Measurements from ENCODE around the gene HSPB6. TPM values are rescaled to one million over a fixed set of nuclear protein-coding genes. Genes with fewer than 3 reads are reported as not detected.
A peak's percentile ranks its signal among the peaks of the same experiment; 100 is the strongest.
"Not testable (repeated sequence)": the region's sequence is repeated elsewhere in the genome, so short reads cannot be mapped to it uniquely, and the experiment has no call there.

HSPB6 gene
- total RNA-seq, 2 experiments from 2014 or later = 0.53 to 0.93 TPM

DNA sequence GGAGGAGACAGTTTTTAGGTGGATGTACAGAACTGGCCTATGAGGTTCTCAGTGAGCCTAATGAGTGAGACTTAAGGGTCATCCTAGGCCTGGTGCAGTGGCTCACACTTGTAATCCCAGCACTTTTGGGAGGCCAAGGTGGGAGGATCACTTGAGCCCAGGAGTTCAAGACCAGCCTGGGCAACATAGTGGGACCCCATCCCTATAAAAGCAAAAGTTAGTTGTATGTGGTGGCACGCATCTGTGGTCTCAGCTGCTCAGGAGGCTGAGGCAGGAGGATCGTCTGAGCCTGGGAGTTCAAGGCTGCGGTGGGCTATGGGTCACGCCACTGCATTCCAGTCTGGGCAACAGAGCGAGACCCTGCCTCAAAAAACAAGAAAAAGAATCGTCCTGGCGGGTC, 32.7 kb downstream of the HSPB6 start:
- DNase-seq; H3K9me3 Mint-ChIP-seq (ENCODE audit: low read depth); H3K27ac Mint-ChIP-seq; H3K4me3 Mint-ChIP-seq; ATAC-seq; H3K27me3 Mint-ChIP-seq; intact Hi-C loops (cut with DNase I, micrococcal nuclease): not testable (repeated sequence)
- H3K36me3 Mint-ChIP-seq (ENCODE audit: low read depth) = peaks cover 62% of the 10 kb centered on the region
- CTCF ChIA-PET = interaction anchor here (0.8 to 1.1 kb wide), 3 partner anchors 13 to 64 kb away, joined by 3 read pairs; no protein-coding TSS in a partner anchor
- POLR2A ChIA-PET = interaction anchor here (0.9 to 1.7 kb wide), 2 partner anchors 11 to 16 kb away, joined by 5 to 6 read pairs; no protein-coding TSS in a partner anchor
- H3K4me1 Mint-ChIP-seq = peaks cover 17% of the 10 kb centered on the region

- no peaks in the 10 kb centered on the region for H3K9me3 Mint-ChIP-seq (ENCODE audit: low read depth)
- intact Hi-C loops (cut with DNase I, micrococcal nuclease) = no loop called here
- CTCF ChIA-PET = interaction anchor here (0.8 to 1.1 kb wide), 4 partner anchors 13 to 64 kb away, joined by 3 to 6 read pairs (median 3); no protein-coding TSS in a partner anchor
- POLR2A ChIA-PET = interaction anchor here (0.9 to 1.7 kb wide), 2 partner anchors 11 to 17 kb away, joined by 5 to 6 read pairs; no protein-coding TSS in a partner anchor
- no peak overlapping the region for H3K4me3 Mint-ChIP-seq
- H3K4me1 Mint-ChIP-seq = peaks cover 21% of the 10 kb centered on the region
- no peak overlapping the region for H3K27ac Mint-ChIP-seq
- no peak for DNase-seq
- H3K36me3 Mint-ChIP-seq (ENCODE audit: low read depth) = peaks cover 62% of the 10 kb centered on the region
- no peaks in the 10 kb centered on the region for H3K27me3 Mint-ChIP-seq
- ATAC-seq = no peak
Observed at GRCh38 chr19:35723671-35724070, 33.2 kb downstream of the HSPB6 start.

GRCh38 chr19:35722897-35723296, 33.9 kb downstream of the HSPB6 start:
- ChIA-PET CTCF (interaction anchor here (0.9 kb wide), 1 partner anchor 28 kb away, joined by 6 read pairs; no protein-coding TSS in a partner anchor), POLR2A (no interaction called here)
- Mint-ChIP-seq H3K4me3 (no peak overlapping the region), H3K36me3 (ENCODE audit: low read depth) (peaks cover 59% of the 10 kb centered on the region), H3K27ac (no peak overlapping the region), H3K4me1 (peaks cover 21% of the 10 kb centered on the region), H3K9me3 (ENCODE audit: low read depth) (no peaks in the 10 kb centered on the region), H3K27me3 (no peaks in the 10 kb centered on the region)
- ATAC-seq = no peak
- DNase-seq = no peak
- intact Hi-C loops (cut with DNase I, micrococcal nuclease) = no loop called here

GRCh38 chr19:35722461-35722860, 34.4 kb downstream of the HSPB6 start:
- intact Hi-C loops (cut with DNase I, micrococcal nuclease) = no loop called here
- Mint-ChIP-seq H3K27me3 (no peaks in the 10 kb centered on the region), H3K36me3 (ENCODE audit: low read depth) (peaks cover 57% of the 10 kb centered on the region), H3K4me1 (peaks cover 21% of the 10 kb centered on the region), H3K27ac (no peak overlapping the region), H3K4me3 (no peak overlapping the region), H3K9me3 (ENCODE audit: low read depth) (no peaks in the 10 kb centered on the region)
- CTCF ChIA-PET = interaction anchor here (1.0 kb wide), 1 partner anchor 22 kb away, joined by 3 read pairs; the partner anchor contains the start of gene U2AF1L4
- DNase-seq = no peak
- ATAC-seq = no peak
- POLR2A ChIA-PET = no interaction called here

DNA sequence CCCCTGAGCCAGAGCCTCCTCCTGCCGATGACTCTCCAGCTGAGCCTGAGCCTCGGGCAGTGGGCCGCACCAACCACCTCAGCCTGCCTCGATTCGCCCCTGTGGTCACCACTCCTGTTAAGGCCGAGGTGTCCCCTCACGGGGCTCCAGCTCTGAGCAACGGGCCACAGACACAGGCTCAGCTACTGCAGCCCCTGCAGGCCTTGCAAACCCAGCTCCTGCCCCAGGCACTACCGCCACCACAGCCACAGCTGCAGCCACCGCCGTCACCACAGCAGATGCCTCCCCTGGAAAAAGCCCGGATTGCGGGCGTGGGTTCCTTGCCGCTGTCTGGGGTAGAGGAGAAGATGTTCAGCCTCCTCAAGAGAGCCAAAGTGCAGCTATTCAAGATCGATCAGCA, 35.5 kb downstream of the HSPB6 start:
- no peak overlapping the region for H3K4me3 Mint-ChIP-seq
- intact Hi-C loops (cut with DNase I, micrococcal nuclease) = no loop called here

GRCh38 chr19:35720648-35721047, 36.2 kb downstream of the HSPB6 start:
- H3K27ac Mint-ChIP-seq = no peak overlapping the region
- DNase-seq (no peak), ATAC-seq (no peak)
- CTCF ChIA-PET = interaction anchor here (0.9 to 1.4 kb wide), 2 partner anchors 16 to 28 kb away, joined by 3 to 6 read pairs; no protein-coding TSS in a partner anchor
- H3K36me3 Mint-ChIP-seq (ENCODE audit: low read depth) = peaks cover 61% of the 10 kb centered on the region
- H3K4me3 Mint-ChIP-seq = no peak overlapping the region
- intact Hi-C loops (cut with DNase I, micrococcal nuclease) = no loop called here
- H3K27me3 Mint-ChIP-seq = no peaks in the 10 kb centered on the region
- no peaks in the 10 kb centered on the region for H3K9me3 Mint-ChIP-seq (ENCODE audit: low read depth)
- POLR2A ChIA-PET = interaction anchor here (0.6 to 0.7 kb wide), 3 partner anchors 19 to 73 kb away, joined by 3 to 5 read pairs (median 4); partner anchors contain the start of gene COX6B1
- H3K4me1 Mint-ChIP-seq = peaks cover 21% of the 10 kb centered on the region

More for the DNA sequence above, 35.5 kb downstream of the HSPB6 start:
- CTCF ChIA-PET = interaction anchor here (1.0 to 1.4 kb wide), 2 partner anchors 23 to 29 kb away, joined by 3 read pairs; partner anchors contain the start of gene U2AF1L4
- POLR2A ChIA-PET = no interaction called here
- peaks cover 21% of the 10 kb centered on the region for H3K4me1 Mint-ChIP-seq
- DNase-seq = no peak
- no peak for ATAC-seq
- H3K27ac Mint-ChIP-seq = no peak overlapping the region
- no peaks in the 10 kb centered on the region for H3K27me3 Mint-ChIP-seq
- no peaks in the 10 kb centered on the region for H3K9me3 Mint-ChIP-seq (ENCODE audit: low read depth)
- peaks cover 61% of the 10 kb centered on the region for H3K36me3 Mint-ChIP-seq (ENCODE audit: low read depth)

DNA sequence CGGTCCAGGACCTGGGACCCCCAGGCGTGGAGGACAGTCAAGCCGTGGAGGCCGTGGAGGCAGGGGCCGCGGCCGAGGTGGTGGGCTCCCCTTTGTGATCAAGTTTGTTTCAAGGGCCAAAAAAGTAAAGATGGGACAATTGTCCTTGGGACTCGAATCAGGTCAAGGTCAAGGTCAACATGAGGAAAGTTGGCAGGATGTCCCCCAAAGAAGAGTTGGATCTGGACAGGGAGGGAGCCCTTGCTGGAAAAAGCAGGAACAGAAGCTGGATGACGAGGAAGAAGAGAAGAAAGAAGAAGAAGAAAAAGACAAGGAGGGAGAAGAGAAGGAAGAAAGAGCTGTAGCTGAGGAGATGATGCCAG, 36.7 kb downstream of the HSPB6 start:
- peak overlapping the region; percentile 55 for H3K27ac Mint-ChIP-seq
- H3K4me3 Mint-ChIP-seq = peak overlapping the region; percentile 29
- no peaks in the 10 kb centered on the region for H3K27me3 Mint-ChIP-seq
- ATAC-seq = no peak
- POLR2A ChIA-PET = interaction anchor here (0.6 to 0.7 kb wide), 4 partner anchors 10 to 72 kb away, joined by 3 to 5 read pairs (median 4); partner anchors contain the start of gene COX6B1
- DNase-seq = no peak
- CTCF ChIA-PET = interaction anchor here (0.9 kb wide), 1 partner anchor 17 kb away, joined by 6 read pairs; no protein-coding TSS in a partner anchor
- H3K4me1 Mint-ChIP-seq = peaks cover 21% of the 10 kb centered on the region
- peaks cover 62% of the 10 kb centered on the region for H3K36me3 Mint-ChIP-seq (ENCODE audit: low read depth)
- no peaks in the 10 kb centered on the region for H3K9me3 Mint-ChIP-seq (ENCODE audit: low read depth)
- intact Hi-C loops (cut with DNase I, micrococcal nuclease) = no loop called here

DNA sequence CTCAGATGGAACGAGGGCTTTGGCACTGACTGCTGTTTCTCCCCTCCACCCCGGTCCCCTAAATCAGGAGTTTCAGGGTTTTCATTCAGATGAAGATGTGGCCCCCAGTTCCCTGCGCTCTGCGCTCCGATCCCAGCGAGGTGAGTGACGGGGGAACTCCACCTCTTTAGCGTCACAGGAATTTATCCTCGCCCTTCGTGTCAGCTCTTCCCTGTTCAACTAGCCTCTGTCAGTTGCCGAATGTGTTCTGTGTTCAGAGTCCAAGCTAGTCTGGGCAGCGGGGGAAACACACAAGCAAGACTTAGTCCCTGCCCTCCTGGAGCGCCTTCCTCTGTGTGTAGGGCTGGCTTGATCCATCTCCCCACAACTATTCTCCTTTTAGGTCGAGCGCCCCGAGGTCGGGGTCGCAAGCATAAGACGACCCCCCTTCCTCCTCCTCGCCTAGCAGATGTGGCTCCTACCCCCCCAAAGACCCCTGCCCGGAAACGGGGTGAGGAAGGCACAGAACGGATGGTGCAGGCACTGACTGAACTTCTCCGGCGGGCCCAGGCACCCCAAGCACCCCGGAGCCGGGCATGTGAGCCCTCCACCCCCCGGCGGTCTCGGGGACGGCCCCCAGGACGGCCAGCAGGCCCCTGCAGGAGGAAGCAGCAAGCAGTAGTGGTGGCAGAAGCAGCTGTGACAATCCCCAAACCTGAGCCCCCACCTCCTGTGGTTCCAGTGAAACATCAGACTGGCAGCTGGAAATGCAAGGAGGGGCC, 37.2 kb downstream of the HSPB6 start:
- ChIA-PET CTCF (interaction anchor here (0.5 to 1.5 kb wide), 4 partner anchors 17 to 277 kb away, joined by 3 to 8 read pairs (median 4); no protein-coding TSS in a partner anchor), POLR2A (interaction anchor here (0.6 to 1.5 kb wide), 5 partner anchors 10 to 25 kb away, joined by 3 to 10 read pairs (median 4); partner anchors contain the start of genes IGFLR1 and U2AF1L4)
- ATAC-seq (no peak), DNase-seq (no peak)
- H3K9me3 Mint-ChIP-seq (ENCODE audit: low read depth) = no peaks in the 10 kb centered on the region
- no peaks in the 10 kb centered on the region for H3K27me3 Mint-ChIP-seq
- intact Hi-C loops (cut with DNase I, micrococcal nuclease) = loop anchor here (5.0 to 10.0 kb wide), 2 partner anchors 293 to 395 kb away; partner anchors contain the start of genes ALKBH6 (in 1 of the 2), OVOL3 (in 1 of the 2), POLR2I (in 1 of the 2) and TBCB (in 1 of the 2)
- peaks cover 24% of the 10 kb centered on the region for H3K4me1 Mint-ChIP-seq
- peak overlapping the region; percentile 92 for H3K27ac Mint-ChIP-seq
- H3K36me3 Mint-ChIP-seq (ENCODE audit: low read depth) = peaks cover 63% of the 10 kb centered on the region
- H3K4me3 Mint-ChIP-seq = peak overlapping the region; percentile 88

DNA sequence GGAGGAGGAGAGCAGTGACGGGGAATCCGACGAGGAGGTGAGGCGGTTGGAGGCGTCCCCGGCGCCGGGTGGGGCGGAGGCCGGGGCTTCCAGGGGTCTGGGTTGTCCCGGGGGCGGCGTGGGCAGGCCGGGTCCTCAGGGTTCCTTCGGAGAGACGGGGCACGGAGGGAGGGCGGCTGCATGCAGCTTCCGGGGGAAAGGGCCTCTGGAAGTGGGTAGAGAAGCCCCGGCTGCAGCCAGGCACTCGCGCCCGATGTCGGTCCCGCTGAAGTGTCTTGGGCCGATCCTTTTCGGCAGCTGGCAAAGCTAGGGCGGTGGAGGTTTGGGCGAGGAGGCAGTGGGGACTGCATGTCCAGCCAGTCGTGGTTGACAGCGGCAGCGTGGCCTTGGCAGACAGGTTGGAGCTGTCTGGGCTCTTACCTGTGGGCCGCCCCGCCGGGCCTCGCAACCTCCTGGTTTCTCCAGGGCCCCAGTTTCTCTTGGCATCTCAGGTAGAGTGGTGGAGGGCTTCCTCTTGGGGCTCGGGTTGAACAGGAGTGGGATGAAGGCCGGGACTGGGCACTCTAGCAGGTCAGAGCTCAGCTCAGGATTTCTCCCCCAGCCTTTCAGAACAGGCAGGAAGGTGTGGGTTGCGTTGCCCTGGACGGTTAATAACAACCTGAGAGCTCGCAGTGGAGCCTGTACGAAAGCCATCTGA, 38.3 kb downstream of the HSPB6 start:
- POLR2A ChIA-PET = interaction anchor here (0.6 to 1.5 kb wide), 8 partner anchors 9 to 45 kb away, joined by 3 to 10 read pairs (median 4); partner anchors contain the start of genes IGFLR1, LIN37 and U2AF1L4
- peaks cover 30% of the 10 kb centered on the region for H3K4me1 Mint-ChIP-seq
- CTCF ChIA-PET = interaction anchor here (0.5 to 1.5 kb wide), 5 partner anchors 16 to 278 kb away, joined by 3 to 8 read pairs (median 4); no protein-coding TSS in a partner anchor
- H3K27ac Mint-ChIP-seq = peak overlapping the region; percentile 92
- H3K36me3 Mint-ChIP-seq (ENCODE audit: low read depth) = peaks cover 68% of the 10 kb centered on the region
- peak overlapping the region; percentile 88 for H3K4me3 Mint-ChIP-seq
- intact Hi-C loops (cut with DNase I, micrococcal nuclease) = loop anchor here (5.0 to 10.0 kb wide), 2 partner anchors 294 to 396 kb away; partner anchors contain the start of genes ALKBH6 (in 1 of the 2), OVOL3 (in 1 of the 2), POLR2I (in 1 of the 2) and TBCB (in 1 of the 2)
- peak; percentile 81 for DNase-seq
- no peaks in the 10 kb centered on the region for H3K9me3 Mint-ChIP-seq (ENCODE audit: low read depth)
- H3K27me3 Mint-ChIP-seq = no peaks in the 10 kb centered on the region
- peak; percentile 1 for ATAC-seq

DNA sequence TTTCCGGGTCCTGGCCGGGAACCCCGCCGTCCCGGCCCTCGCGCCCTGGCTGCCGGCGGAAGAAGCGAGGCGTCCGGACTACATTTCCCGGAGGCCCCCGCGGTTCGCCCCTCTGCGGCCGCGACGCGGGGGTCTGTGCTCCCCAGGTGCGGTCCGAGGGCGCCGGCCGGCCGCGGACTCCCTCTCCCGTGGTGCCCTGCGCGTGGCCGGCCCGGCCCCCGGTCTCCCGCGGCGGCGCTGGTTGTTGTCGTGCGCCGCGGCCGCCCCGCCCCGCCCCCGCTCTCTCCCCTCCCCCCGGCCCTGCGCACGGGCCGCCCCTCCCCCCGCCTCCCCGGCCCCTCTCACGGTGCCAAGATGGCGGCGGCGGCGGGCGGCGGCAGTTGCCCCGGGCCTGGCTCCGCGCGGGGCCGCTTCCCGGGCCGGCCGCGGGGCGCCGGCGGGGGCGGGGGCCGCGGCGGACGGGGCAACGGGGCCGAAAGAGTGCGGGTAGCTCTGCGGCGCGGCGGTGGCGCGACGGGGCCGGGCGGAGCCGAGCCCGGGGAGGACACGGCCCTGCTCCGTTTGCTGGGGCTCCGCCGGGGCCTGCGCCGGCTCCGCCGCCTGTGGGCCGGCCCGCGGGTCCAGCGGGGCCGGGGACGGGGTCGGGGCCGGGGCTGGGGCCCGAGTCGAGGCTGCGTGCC, 39.0 kb downstream of the HSPB6 start, which contains the start of gene KMT2B:
TSS of gene KMT2B (plus strand) at position 339 of the 680 bp plus-strand sequence. CDS start at position 355, 16 bp downstream.
- Mint-ChIP-seq H3K36me3 (ENCODE audit: low read depth) (peaks cover 66% of the 10 kb centered on the region), H3K4me1 (peaks cover 33% of the 10 kb centered on the region), H3K27me3 (no peaks in the 10 kb centered on the region), H3K9me3 (ENCODE audit: low read depth) (no peaks in the 10 kb centered on the region), H3K27ac (peak within 1 kb of the TSS; percentile 92), H3K4me3 (peak within 1 kb of the TSS; percentile 97)
- intact Hi-C loops (cut with DNase I, micrococcal nuclease) = loop anchor here (1.0 to 10.0 kb wide), 21 partner anchors 15 to 397 kb away; partner anchors contain the start of genes PROSER3 (in 2 of the 2), TBCB (in 2 of the 2), ALKBH6 (in 1 of the 2) and ARHGAP33 (in 1 of the 2)
- DNase-seq (no peak), ATAC-seq (peak; percentile 0)
- CTCF ChIA-PET = interaction anchor here (0.7 to 1.5 kb wide), 4 partner anchors 16 to 23 kb away, joined by 3 to 8 read pairs (median 4); no protein-coding TSS in a partner anchor
- POLR2A ChIA-PET = interaction anchor here (0.6 to 1.5 kb wide), 6 partner anchors 10 to 44 kb away, joined by 3 to 10 read pairs (median 4); partner anchors contain the start of genes IGFLR1, LIN37 and U2AF1L4

Data from activated CD4-positive, alpha-beta T cell treated with anti-CD3 and anti-CD28 coated beads for 36 hours (primary cell).